ENCODE results near the gene LIPC. TPM values are rescaled to one million over a fixed set of nuclear protein-coding genes. Genes with fewer than 3 reads are reported as not detected.

The LIPC gene
- total and polyA plus RNA-seq, 10 of the 15 experiments (the other 5 are each of a cell fraction or from before 2014, with no cell fraction given), result 0.06 to 0.31 (median 0.16) TPM; not detected in 1

GRCh38 chr15:58515807-58516206 is 84.0 kb downstream of the LIPC start (continued):
- no peak for TF ChIP-seq ZBTB11 (CRISPR knock-in tag; IDR thresholded peaks at IDR 0.05)
- TF ChIP-seq SREBF1 (IDR thresholded peaks at IDR 0.05; ENCODE audit: low read length), result no peak
- no peak for TF ChIP-seq ZSCAN29 (IDR thresholded peaks at IDR 0.05)
- no peak for TF ChIP-seq HCFC1 (IDR thresholded peaks at IDR 0.05; ENCODE audit: low read length)
- no peak for TF ChIP-seq NR2C2 (IDR thresholded peaks at IDR 0.05; ENCODE audit: borderline replicate concordance, control insufficient read depth, insufficient read length, low read depth)
- no peak for TF ChIP-seq NKRF (conservative IDR thresholded peaks at IDR 0.05)
- no peak for TF ChIP-seq RELA (IDR thresholded peaks at IDR 0.05; ENCODE audit: borderline replicate concordance, partially characterized antibody)
- no peak for TF ChIP-seq CEBPB (IDR thresholded peaks at IDR 0.05; ENCODE audit: borderline replicate concordance in 1 of 2, low read depth in 2 of 2, low read length in 2 of 2)
- TF ChIP-seq FOXK2 (IDR thresholded peaks at IDR 0.05), result no peak
- no peak for TF ChIP-seq USF1 (IDR thresholded peaks at IDR 0.05; ENCODE audit: borderline replicate concordance, extremely low read length, insufficient read depth, low read depth, low read length)
- peak; percentile 66 for TF ChIP-seq ATF2 (IDR thresholded peaks at IDR 0.05; ENCODE audit: low read length)
- TF ChIP-seq IKZF2 (IDR thresholded peaks at IDR 0.05), result peak in 1 of 2 experiments; percentile 29; a peak in 1 of 4 replicates
- TF ChIP-seq SIN3A (IDR thresholded peaks at IDR 0.05; ENCODE audit: low read depth, low read length), result no peak
- TF ChIP-seq PRDM15 (CRISPR knock-in tag; IDR thresholded peaks at IDR 0.05), result no peak
- TF ChIP-seq IKZF1 (conservative IDR thresholded peaks at IDR 0.05), result peak; percentile 57; the same call in 1 of the 2 replicates
- no peak for TF ChIP-seq FOS (IDR thresholded peaks at IDR 0.05; ENCODE audit: borderline replicate concordance, extremely low read depth, insufficient read length)

Measured in GM12878 (cell line).